ENCODE measurements around the gene JAG1.

JAG1 gene

GRCh38 chr20:10673842-10674683 lies at the start of gene JAG1:
Gene JAG1 (minus strand): TSS chr20:10673999. CDS start chr20:10673530, 469 bp downstream.
- peak; percentile 70 for FAIRE-seq

DNA sequence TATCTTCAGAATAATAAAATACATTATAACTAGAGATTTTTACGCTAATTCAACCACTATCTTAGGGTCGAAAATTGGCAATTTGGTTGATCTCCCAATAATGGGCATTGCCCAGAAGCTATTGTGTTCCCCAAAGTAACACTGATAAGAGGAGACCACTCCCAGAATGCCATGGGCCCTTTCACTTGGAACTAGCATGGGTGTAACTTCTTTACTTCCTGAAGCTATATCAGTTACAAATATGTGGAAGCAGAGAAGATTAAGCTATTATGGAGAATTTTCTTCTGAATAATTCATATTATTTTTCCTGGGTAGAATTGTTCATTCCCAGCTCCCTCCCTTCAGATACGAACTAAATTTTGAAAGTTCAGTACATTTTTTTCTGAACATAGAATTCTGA lies 48.2 kb upstream of the JAG1 start:
- no peak for FAIRE-seq

GRCh38 chr20:10721137-10721896 lies 47.5 kb upstream of the JAG1 start:
- FAIRE-seq: no peak

GRCh38 chr20:10720565-10720964 lies 46.8 kb upstream of the JAG1 start:
- no peak for FAIRE-seq

GRCh38 chr20:10719740-10720385 lies 46.1 kb upstream of the JAG1 start:
- no peak for FAIRE-seq

- FAIRE-seq: no peak
Observed at GRCh38 chr20:10718661-10719060, 44.9 kb upstream of the JAG1 start.

DNA sequence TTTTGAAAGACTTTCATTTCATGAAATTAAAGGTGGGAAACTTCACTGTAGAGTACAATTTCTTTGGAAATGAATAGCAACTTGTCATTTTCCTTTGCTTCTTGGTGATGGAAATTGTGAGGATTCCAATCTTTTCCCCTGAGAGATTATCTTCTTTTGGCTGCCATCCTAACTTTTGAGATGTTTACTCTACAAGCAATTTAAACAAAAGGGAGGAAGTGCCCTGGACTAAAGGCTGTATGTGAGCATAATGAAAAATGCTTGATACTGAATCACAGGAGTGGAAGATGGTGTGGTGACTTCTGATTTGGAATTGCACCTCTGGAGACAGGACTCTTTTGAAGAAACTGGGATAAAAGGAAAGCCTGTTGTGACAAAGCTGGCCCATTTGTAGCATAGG lies 43.1 kb upstream of the JAG1 start:
- no peak for FAIRE-seq

GRCh38 chr20:10715035-10715434 lies 41.2 kb upstream of the JAG1 start:
- FAIRE-seq: no peak

DNA sequence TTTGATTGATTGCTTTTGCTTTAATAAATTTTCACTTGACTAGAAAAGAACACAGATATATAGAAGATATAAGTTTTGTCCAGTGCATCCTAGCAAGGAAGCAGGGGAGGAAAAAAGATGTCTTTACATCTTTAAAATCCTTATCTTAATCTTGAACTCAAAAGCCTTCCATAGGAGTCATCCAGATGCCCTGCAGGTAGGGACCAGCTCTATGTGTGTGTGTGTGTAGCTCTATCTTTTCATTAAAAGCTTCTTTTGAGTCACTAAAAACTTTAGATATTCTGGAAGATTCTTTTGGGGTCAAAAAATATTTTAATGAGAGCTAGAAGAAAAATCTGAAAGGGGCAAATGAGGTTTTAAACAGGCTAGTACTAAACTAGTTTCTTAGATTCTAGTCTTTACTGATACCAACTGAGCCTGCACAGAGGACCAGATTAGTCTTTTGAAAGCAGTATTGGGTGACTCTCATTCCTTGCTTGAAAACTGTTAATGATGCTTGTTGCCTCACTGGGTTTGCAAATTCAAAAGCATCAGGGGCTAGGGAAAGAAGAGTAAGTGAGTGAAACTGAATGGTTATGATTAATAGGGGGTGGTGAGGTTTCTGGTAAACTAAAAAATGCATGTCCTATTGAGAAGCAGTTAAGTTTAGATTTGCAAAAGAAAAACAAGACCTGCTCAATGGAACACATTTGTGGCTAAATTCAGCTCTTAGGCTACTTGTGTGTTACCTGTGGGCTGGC lies 40.6 kb upstream of the JAG1 start:
- FAIRE-seq: no peak

- FAIRE-seq: no peak
Observed at GRCh38 chr20:10713161-10713560, 39.4 kb upstream of the JAG1 start.

GRCh38 chr20:10711903-10712451 lies 38.2 kb upstream of the JAG1 start:
- FAIRE-seq: no peak

GRCh38 chr20:10710991-10711775 lies 37.4 kb upstream of the JAG1 start:
- no peak for FAIRE-seq

- FAIRE-seq: no peak
Observed at GRCh38 chr20:10709916-10710315, 36.1 kb upstream of the JAG1 start.

DNA sequence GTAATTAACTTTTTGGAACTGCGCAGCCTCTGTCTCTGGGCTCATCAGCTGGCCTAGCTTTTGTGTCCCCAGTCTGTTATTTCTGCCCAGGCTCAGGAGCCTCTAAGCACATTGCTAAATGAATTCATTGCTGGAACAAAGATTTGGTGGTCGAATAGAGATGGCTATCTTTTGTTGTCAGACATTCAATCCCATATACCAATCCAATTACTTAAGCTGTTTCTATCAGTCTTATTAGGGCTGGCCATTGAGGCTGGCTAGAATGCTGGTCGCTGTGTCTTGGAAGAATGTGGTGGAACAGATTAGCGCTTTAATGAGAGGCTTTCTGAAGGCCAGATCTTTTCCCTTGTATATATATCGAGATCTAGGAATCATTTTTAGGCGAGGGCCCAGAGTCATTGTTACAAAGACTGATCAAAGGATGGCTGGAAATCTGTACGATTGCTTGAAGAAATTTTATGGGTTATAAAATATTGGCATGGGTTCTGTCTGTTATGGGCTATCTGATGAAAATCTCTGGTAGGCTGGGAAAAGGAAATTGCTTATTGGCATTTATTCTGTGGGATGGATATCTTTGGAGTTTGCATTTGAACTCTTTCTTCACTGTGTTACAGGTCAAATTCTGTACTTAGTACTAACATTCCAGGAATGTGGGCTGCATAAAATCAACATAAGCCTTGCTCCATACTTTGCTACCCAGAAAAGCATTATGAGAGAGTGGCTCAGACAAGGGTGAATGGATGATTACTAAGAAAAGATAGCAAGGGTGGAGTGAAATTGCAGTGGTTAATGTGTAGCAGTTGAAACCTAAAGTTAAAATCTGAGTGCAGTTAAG lies 34.8 kb upstream of the JAG1 start:
- no peak for FAIRE-seq

GRCh38 chr20:10707791-10708190 lies 34.0 kb upstream of the JAG1 start:
- FAIRE-seq: no peak

DNA sequence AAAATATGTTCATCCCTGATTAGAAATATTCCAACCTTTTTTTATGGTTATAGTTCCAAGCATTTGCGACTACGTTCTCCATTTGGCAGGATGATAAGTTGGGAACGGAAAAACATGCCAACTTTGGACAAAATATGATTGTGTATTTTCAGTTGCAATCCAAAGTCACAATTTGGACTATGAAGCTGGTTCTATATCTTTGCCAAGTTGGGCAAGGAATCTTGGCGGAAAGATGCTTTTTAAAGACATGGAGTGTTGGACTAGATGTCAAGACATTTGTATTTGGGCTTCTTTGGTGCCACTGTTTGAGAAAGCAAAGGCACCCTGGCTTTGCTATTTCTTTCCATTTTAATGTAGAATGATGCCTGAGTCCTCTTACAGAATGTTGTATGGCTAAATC lies 33.3 kb upstream of the JAG1 start:
- FAIRE-seq: no peak

DNA sequence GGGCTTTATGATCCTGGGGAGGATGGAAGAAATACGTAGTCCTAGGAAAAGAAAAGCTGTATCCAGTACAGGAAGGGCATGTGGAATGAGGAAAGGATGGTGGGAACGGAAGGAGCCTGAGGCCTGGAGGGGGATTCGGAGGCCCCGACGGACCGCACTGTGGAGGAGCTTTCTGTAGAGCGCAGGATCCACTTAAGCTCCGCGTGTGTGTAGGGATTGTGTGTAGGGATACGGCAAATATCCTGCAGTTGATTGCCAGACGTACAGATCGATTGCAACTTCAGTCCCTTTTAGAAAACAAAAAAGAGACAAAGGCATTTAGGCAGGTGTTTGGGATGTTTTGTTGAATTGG lies 32.6 kb upstream of the JAG1 start:
- FAIRE-seq: no peak

DNA sequence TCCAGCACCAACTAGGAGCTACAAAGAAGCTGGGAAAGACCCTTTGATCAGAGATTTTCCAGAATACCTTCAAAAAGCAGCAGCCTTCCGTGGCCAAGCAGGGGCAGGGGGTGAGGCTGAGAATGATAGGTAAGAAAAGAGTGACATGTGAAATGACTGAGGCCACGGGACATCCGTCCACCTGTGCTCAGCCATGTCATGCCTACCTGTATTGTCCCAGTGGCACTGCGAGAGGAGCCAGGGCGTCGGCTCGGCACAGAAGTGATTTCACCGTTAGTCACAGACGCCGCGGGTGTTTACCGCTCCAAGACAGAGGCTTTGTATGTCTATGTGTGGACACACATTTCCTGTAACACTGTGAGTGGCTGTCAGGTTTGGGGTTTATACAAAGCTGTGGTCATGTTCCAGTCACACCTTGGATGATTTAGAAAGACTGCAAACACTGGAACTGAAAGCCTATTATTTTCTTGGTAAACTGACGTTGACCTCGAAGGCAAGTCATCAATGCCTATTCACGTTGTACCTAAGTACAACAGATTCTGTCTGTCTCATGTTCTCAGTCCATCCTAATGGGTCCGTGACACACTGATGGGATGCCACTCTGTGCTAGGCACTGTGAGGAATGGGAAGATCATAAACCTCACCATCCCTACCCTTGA lies 32.1 kb upstream of the JAG1 start:
- FAIRE-seq: no peak

GRCh38 chr20:10701607-10702006 lies 27.8 kb upstream of the JAG1 start:
- no peak for FAIRE-seq

DNA sequence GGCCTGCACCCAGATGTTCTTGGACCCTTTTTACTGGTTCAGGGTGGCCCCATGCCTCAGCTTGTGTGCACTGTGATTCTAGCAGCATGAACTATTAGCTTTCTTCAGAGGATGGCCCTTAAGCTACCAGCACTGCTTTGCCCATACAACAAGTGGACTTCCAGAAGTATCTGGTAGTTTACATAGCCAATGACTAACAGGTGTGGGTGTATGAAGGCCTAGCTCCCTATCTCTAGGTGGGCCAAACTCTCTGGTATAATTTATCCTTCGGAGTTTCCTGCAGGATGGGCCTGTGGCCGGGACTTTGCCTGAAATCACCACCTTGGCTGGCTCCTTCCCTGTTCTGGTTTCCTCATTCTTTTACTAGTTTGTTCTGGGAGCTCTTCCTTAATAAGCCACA lies 26.1 kb upstream of the JAG1 start:
- FAIRE-seq: no peak

All from endometrium (tissue), 2 donors.